Hepatocyte (in vitro differentiated cells): Measurements from ENCODE around the gene EGLN3. TPM values are rescaled to one million over a fixed set of nuclear protein-coding genes. Genes with fewer than 3 reads are reported as not detected.
A peak's percentile ranks its signal among the peaks of the same experiment; 100 is the strongest.

Source experiments
- DNase-seq: peaks from one replicate; pipeline ENCODE4 v3.0.0-alpha.2; 2016; ENCODE audit warnings: low spot score
- H2AFZ ChIP-seq: fragments of 200-600 bp; sonication (generic); 2 replicates; pipeline ENCODE4 v1.6.0; 2016; ENCODE audit warnings: antibody characterized with exemption, mild to moderate bottlenecking
- H3K27ac ChIP-seq: fragments of 200-600 bp; sonication (generic); 2 replicates; pipeline ENCODE4 v1.5.1; 2016; ENCODE audit warnings: mild to moderate bottlenecking
- H3K27me3 ChIP-seq: fragments of 200-600 bp; sonication (generic); 2 replicates; pipeline ENCODE4 v1.6.1; 2016
- H3K36me3 ChIP-seq: fragments of 200-600 bp; sonication (generic); replicated peaks from 2 replicates; pipeline ENCODE4 v1.5.1; 2016; ENCODE audit warnings: low read depth; ENCODE audit not compliant: insufficient read depth
- H3K4me1 ChIP-seq: fragments of 200-600 bp; sonication (generic); 2 replicates; pipeline ENCODE4 v1.5.1; 2016; ENCODE audit warnings: mild to moderate bottlenecking, moderate library complexity; ENCODE audit not compliant: insufficient read depth
- H3K4me2 ChIP-seq: fragments of 200-600 bp; sonication (generic); 2 replicates; pipeline ENCODE4 v1.6.0; 2016
- H3K4me3 ChIP-seq: fragments of 200-600 bp; sonication (generic); 2 replicates; pipeline ENCODE4 v1.5.1; 2016; ENCODE audit warnings: mild to moderate bottlenecking
- H3K79me2 ChIP-seq: fragments of 200-600 bp; sonication (generic); 2 replicates; pipeline ENCODE4 v1.6.0; 2017; ENCODE audit warnings: mild to moderate bottlenecking
- H3K9me2 ChIP-seq: fragments of 200-600 bp; sonication (generic); replicated peaks from 2 replicates; pipeline ENCODE4 v1.6.0; 2017; ENCODE audit warnings: mild to moderate bottlenecking; ENCODE audit not compliant: insufficient read depth
- H3K9me3 ChIP-seq: fragments of 200-600 bp; sonication (generic); 2 replicates; pipeline ENCODE4 v1.5.1; 2016; ENCODE audit warnings: low read depth, mild to moderate bottlenecking
- H4K20me1 ChIP-seq: fragments of 200-600 bp; sonication (generic); 2 replicates; pipeline ENCODE4 v1.6.0; 2016; ENCODE audit warnings: mild to moderate bottlenecking; ENCODE audit not compliant: insufficient read depth, poor library complexity, severe bottlenecking
- CTCF ChIP-seq: fragments of 200-600 bp; sonication (generic); IDR thresholded peaks from 2 replicates; pipeline ENCODE4 v1.5.1; 2016; ENCODE audit warnings: antibody characterized with exemption, mild to moderate bottlenecking; ENCODE audit not compliant: poor library complexity
- EZH2 ChIP-seq: fragments of 200-600 bp; sonication (generic); IDR thresholded peaks from 2 replicates; pipeline ENCODE4 v1.6.1; 2016; ENCODE audit warnings: antibody characterized with exemption, mild to moderate bottlenecking, borderline replicate concordance
- EZH2phosphoT487 ChIP-seq: fragments of 200-600 bp; sonication (generic); IDR thresholded peaks from one replicate; pipeline ENCODE4 v1.6.1; 2018; ENCODE audit warnings: antibody characterized with exemption, mild to moderate bottlenecking, low read depth, moderate library complexity; ENCODE audit not compliant: unreplicated experiment, severe bottlenecking
- WGBS: methylation state at CpG from one replicate; pipeline ENCODE4 v1.1.6; 2016; ENCODE audit warnings: low lambda C conversion rate; ENCODE audit errors: missing lambda C conversion rate; 5-methylcytosine and 5-hydroxymethylcytosine counted together
- polyA plus RNA-seq: library from polyadenylated mRNA; unstranded; fragments of >200 nt; fragmentation: Nextera tagmentation; extraction: Ambion mirVana; gene quantifications from 2 replicates; pipeline ENCODE4 v1.2.1, GENCODE V29; 2016
- total RNA-seq: library from RNA; depleted of rRNA; stranded (reverse); fragments of >200 nt; gene quantifications from 2 replicates; pipeline ENCODE4 v1.2.3, GENCODE V29; 2014

Gene EGLN3
- total and polyA plus RNA-seq, 2 experiments from 2014 or later = 11.9 to 17.2 TPM

DNA sequence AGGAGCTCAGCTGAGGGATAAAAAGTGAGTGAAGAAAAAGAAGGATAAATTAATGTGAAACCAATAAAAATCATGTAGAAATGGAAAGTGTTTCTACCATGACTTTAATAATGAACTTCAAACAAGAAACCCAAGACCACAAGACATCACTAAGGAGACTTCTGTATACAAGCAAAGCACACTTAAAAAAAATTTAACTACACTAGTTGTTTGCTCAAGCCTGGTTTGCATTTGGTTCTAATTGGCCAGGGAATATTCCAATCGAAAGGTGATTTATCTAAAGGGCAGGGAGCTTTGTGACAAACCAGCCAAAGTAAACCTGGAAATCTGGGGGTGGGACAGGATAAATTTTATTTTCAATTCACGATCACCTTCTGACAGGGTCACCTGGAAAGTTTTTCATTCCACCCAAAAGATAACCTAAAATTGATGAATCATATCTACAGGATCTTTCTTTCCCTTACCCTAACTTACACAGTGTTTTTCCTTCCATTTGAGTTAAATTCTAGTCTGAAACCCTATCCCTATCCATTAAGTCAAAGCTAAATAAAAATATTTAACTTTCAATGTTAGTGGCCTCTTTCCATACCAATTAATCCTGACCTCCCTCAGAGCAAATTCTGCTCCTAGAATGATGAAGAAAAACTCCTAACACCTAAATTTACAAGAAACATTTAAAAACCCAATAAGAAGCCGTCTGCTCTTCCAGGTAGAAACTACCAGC, 2.6 kb downstream of the EGLN3 start:
- no peaks in the 10 kb centered on the region for H3K9me3 ChIP-seq
- DNase-seq = no peak
- H3K4me3 ChIP-seq = no peak overlapping the region
- peaks cover 10% of the 10 kb centered on the region for H3K4me1 ChIP-seq
- no peaks in the 10 kb centered on the region for H3K36me3 ChIP-seq
- H2AFZ ChIP-seq = no peak overlapping the region
- H3K27ac ChIP-seq = no peak overlapping the region
- peak overlapping the region; percentile 100 for H3K4me2 ChIP-seq
- H4K20me1 ChIP-seq = peaks cover 4% of the 10 kb centered on the region
- no peak for TF ChIP-seq EZH2phosphoT487
- H3K27me3 ChIP-seq = peaks cover 15% of the 10 kb centered on the region
- 62% methylated on average over 3 of the region's 3 CpGs for WGBS
- peaks cover 32% of the 10 kb centered on the region for H3K79me2 ChIP-seq
- H3K9me2 ChIP-seq = no peaks in the 10 kb centered on the region

DNA sequence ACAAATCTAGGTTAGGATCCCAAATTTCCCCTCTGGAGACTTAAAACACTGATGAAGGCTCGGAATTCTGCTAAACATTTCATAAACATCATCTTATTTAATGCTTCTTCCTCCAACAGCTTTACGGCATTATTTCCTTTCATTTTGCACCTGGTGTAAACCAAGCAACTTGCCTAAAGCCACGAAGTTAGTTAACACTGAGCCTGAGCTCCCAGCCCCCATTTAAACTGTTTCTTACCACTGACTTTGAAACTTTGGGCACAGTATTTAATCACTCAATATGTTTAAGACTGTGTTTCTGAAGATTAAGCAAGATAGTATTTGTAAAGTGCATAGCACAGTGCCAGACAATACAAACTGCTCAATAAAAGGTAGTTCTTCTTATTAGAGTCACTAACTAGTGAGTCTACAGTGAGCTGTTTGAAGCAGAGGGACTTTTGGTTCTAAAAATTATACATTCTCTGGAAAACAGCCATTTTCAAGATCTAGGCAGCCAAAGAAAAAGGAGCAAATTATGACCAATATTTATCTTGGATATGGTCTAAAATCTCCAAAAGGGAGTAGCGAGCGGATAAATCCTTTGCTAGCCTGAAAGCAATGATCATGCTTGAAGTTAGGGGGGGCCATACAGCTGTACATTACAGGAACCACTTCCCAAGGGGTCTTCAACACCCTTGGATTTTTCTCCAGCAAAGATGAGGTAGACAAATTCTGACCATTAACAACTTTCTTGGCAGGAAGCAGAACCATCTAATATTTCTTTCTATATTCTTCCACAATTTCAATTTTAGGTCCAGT, 4.0 kb downstream of the EGLN3 start:
- DNase-seq = no peak
- Histone ChIP-seq H3K4me3 (no peak overlapping the region), H3K27me3 (peaks cover 15% of the 10 kb centered on the region), H3K4me2 (peak overlapping the region; percentile 8), H3K9me3 (no peaks in the 10 kb centered on the region), H3K9me2 (no peaks in the 10 kb centered on the region), H2AFZ (no peak overlapping the region), H3K36me3 (no peaks in the 10 kb centered on the region), H3K79me2 (peaks cover 42% of the 10 kb centered on the region), H3K27ac (no peak overlapping the region), H4K20me1 (peaks cover 4% of the 10 kb centered on the region), H3K4me1 (peaks cover 10% of the 10 kb centered on the region)
- no peak for TF ChIP-seq CTCF
- 84% methylated on average over 5 of the region's 5 CpGs for WGBS

DNA sequence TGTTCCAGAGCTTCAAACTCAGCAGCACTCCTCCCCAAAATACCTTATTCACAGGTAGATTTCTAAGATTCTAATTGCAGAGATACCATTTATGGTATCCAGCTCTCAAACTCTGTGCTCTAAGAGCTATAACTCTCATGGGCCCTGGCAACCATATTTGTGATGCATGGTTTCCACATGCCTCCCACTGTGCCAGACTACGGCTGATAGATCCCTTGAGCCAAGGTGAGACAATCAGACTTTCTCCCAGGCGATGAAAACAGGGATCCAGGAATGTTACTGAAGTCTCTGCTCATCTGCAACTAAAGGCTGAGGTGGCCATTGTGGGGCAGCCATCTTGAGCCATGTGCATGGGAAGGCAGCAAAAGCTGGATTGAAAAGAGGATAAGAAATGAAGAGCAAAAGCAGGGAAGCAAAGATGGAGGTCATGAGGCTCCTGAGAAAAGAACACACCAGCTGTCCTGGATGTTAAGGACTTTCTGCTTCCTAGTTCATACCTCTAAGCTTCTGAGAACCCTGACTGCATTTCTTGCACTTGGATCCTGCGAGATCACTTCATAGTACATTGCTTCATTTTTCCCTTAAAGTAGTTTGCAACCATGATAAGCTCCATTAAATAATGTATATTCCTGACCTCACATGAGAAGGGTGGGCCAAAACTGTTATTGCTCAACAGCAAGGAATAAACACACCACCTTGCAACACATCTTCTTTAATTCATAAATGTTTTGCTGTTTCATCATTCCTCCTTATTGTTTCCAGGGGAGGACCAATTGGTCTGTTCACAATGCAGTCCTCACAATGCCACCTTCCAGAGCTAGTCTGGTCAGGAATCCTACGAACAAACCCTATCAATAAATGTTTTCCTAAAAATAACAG, 5.4 kb downstream of the EGLN3 start:
- DNase-seq = no peak
- Histone ChIP-seq H4K20me1 (peaks cover 4% of the 10 kb centered on the region), H3K4me1 (peaks cover 4% of the 10 kb centered on the region), H3K9me2 (no peaks in the 10 kb centered on the region), H3K4me3 (no peak overlapping the region), H2AFZ (no peak overlapping the region), H3K27me3 (peaks cover 15% of the 10 kb centered on the region), H3K36me3 (no peaks in the 10 kb centered on the region), H3K79me2 (peaks cover 46% of the 10 kb centered on the region), H3K4me2 (no peak overlapping the region), H3K9me3 (no peaks in the 10 kb centered on the region), H3K27ac (no peak overlapping the region)
- TF ChIP-seq EZH2 (no peak), EZH2phosphoT487 (no peak), CTCF (no peak)
- 93% methylated on average over 4 of the region's 4 CpGs for WGBS
